ENCODE results near the gene RAB40B.

RAB40B gene

DNA sequence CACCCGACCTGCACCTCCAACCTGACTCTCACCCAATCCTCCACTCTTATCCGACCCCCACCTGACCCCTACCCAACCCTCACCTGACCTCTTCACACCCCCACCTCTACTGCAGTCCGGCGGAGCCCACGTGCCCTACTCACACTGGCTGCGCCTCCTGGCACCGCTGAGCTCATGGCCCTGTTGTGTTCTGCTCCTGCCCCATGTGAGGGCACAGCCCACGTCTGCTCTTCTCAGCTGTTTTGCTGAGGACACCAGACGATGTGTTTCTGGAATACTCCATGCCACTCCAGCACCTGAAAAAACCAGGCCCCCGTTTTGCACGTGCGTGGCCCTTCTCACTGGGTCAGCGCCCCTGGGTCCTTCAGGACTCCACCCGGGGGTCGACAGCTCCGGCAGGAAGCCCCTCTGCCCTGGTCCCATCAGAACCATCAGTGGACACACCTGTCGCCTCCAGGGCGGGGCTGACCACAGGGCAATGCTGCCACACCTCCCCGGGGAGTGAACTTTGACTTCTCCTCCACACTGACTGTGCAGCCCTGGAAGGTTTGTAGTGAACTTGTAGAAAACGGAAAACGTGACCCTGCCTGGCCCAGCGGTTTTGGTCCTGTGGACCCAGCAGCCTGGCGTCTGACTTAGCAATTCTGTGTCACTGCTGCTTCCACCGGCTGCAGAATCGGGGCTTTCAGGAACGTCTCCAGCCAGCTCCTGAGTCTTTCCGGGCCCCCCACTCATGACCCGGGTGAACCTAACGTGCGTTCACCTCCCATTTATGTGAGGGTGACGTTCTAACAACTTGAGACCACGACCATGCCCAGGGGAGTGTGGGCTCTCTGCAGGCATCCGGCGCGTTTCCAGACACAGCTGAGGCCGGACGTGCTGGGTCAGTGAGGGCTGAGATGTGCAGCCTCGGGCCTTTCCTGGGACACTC lies 5.7 kb upstream of the RAB40B start:
- no peaks in the 10 kb centered on the region for H3K9me3 ChIP-seq
- no peak for DNase-seq (ENCODE audit: low spot score in 2 of 2)
- no peaks in the 10 kb centered on the region for H3K36me3 ChIP-seq (replicated peaks)
- no peak overlapping the region for H3K4me3 ChIP-seq
- H3K4me1 ChIP-seq: no peaks in the 10 kb centered on the region
- no peaks in the 10 kb centered on the region for H3K27me3 ChIP-seq (ENCODE audit: low read depth)
- in situ Hi-C loops (cut with MboI; ENCODE audit: low sequenced_read_pairs): no loop called here

DNA sequence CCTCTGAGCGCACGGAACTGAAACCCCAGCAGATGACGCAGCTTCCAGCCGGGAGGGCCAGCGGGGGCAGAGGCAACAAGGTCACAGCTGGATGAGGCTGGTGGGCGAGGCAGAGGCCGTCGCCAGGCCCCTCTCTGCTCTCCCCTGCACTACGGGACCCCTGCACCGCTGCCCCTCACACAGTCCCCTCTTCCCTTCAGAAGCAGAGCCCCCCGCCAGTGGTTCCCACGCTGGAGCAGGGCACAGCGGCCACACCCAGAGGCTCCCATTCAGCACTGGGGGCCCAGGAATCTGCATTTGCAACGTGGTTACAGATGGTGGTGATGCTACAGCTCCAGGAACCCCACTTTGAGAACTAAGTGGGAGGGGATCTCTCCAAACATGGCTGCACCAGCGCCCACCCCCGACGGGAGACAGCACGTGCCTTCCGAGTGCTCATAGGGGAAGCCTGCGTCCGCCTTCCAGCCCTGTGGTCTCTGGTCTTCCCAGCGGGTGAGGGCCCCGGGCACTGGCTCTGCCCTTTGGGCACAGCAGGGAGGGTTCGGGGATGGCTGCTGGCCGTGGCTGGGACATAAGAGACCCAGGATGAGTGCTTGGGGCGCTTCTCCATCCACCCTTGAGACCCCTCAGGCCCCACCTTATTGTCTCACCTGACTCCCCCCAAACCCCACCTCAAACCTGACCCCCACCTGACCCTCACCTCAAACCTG lies 4.7 kb upstream of the RAB40B start:
- in situ Hi-C loops (cut with MboI; ENCODE audit: low sequenced_read_pairs): no loop called here

GRCh38 chr17:82702231-82702927 lies 3.9 kb upstream of the RAB40B start:
- no peak for DNase-seq (ENCODE audit: low spot score in 2 of 2)
- Histone ChIP-seq H3K36me3 (replicated peaks) (no peaks in the 10 kb centered on the region), H3K4me1 (no peaks in the 10 kb centered on the region), H3K9me3 (no peaks in the 10 kb centered on the region), H3K27me3 (ENCODE audit: low read depth) (no peaks in the 10 kb centered on the region), H3K4me3 (no peak overlapping the region)
- in situ Hi-C loops (cut with MboI; ENCODE audit: low sequenced_read_pairs): no loop called here

More for the DNA sequence above, 4.7 kb upstream of the RAB40B start:
- Histone ChIP-seq H3K27me3 (ENCODE audit: low read depth) (no peaks in the 10 kb centered on the region), H3K4me1 (no peaks in the 10 kb centered on the region), H3K9me3 (no peaks in the 10 kb centered on the region), H3K4me3 (no peak overlapping the region), H3K36me3 (replicated peaks) (no peaks in the 10 kb centered on the region)
- DNase-seq (ENCODE audit: low spot score in 2 of 2): no peak

GRCh38 chr17:82699551-82699950 lies 1.1 kb upstream of the RAB40B start:
- Histone ChIP-seq H3K27me3 (ENCODE audit: low read depth) (no peaks in the 10 kb centered on the region), H3K4me1 (no peaks in the 10 kb centered on the region), H3K36me3 (replicated peaks) (no peaks in the 10 kb centered on the region), H3K9me3 (peaks cover 4% of the 10 kb centered on the region), H3K4me3 (no peak overlapping the region)
- in situ Hi-C loops (cut with MboI; ENCODE audit: low sequenced_read_pairs): no loop called here
- DNase-seq (ENCODE audit: low spot score in 2 of 2): no peak

- peaks cover 5% of the 10 kb centered on the region for H3K9me3 ChIP-seq
- H3K4me3 ChIP-seq: peak overlapping the region; percentile 55
- in situ Hi-C loops (cut with MboI; ENCODE audit: low sequenced_read_pairs): no loop called here
- H3K36me3 ChIP-seq (replicated peaks): no peaks in the 10 kb centered on the region
- no peak for DNase-seq (ENCODE audit: low spot score in 2 of 2)
- H3K27me3 ChIP-seq (ENCODE audit: low read depth): no peaks in the 10 kb centered on the region
- H3K4me1 ChIP-seq: no peaks in the 10 kb centered on the region
These were observed 510 bp upstream of the RAB40B start for GRCh38 chr17:82698974-82699442.

DNA sequence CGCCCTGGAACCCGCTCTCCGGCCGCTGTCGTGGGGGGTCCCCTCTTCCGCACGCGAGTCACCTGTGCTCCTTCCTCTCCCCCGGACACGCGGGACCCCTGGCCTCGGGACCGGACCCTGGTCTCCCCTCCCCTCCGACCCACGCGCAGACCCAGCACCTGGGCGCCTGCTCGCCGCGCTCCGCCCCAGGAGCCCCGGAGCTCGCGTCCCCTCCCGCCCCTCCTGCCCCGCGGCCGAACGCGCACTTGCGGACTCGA lies 762 bp downstream of the RAB40B start:
- Histone ChIP-seq H3K4me3 (peak overlapping the region; percentile 46), H3K36me3 (replicated peaks) (no peaks in the 10 kb centered on the region), H3K4me1 (no peaks in the 10 kb centered on the region), H3K27me3 (ENCODE audit: low read depth) (no peaks in the 10 kb centered on the region), H3K9me3 (peaks cover 5% of the 10 kb centered on the region)
- in situ Hi-C loops (cut with MboI; ENCODE audit: low sequenced_read_pairs): no loop called here
- no peak for DNase-seq (ENCODE audit: low spot score in 2 of 2)

DNA sequence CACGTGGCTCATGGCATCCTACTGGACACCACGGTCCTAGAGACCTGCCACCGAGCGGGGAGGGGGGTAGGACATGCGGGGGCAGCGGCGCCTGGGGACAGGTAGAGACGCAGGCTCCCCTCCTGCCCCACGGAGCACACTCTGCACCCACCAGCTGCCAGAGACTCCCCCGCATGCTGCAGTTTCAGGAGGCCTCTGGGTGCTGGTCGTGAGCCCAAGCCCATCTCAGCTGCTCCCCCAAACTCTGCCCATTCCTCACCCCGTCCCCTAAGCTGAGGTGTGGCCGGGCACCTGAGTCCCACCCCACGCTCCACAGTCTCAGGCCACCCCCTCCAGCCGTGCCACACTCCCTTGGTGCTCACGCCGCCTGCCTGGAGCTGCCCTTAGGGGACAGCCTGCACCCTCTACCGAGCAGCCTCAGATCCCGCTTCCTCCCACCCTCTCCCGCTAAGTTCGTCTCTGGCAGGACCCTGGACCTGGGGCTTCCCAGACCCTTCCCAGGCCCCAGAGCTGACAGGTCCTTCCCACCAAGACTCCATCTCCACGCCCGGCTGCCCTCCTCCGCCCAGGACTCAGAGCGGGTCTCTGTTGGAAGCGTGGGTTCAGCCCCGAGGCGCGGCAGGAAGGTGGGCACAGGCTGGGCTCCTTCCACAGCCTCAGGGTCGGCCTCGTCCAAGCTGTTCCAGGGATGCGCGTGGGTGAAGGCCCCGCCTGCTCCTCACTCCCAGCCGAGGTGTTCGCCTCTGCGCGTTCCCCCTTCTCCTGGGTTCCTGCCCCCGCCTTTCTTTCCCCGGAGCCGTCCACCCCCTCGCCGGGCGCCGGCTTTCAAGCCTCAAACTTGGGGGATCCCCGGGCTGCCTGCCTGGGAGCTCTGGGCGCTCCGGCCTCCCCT lies 1.3 kb downstream of the RAB40B start:
- Histone ChIP-seq H3K9me3 (peaks cover 5% of the 10 kb centered on the region), H3K27me3 (ENCODE audit: low read depth) (no peaks in the 10 kb centered on the region), H3K36me3 (replicated peaks) (no peaks in the 10 kb centered on the region), H3K4me3 (peak overlapping the region; percentile 46), H3K4me1 (no peaks in the 10 kb centered on the region)
- peak in 1 of 2 experiments; percentile 31 for DNase-seq (ENCODE audit: low spot score in 2 of 2)
- in situ Hi-C loops (cut with MboI; ENCODE audit: low sequenced_read_pairs): no loop called here

GRCh38 chr17:82696259-82696658 lies 2.2 kb downstream of the RAB40B start:
- Histone ChIP-seq H3K36me3 (replicated peaks) (no peaks in the 10 kb centered on the region), H3K4me1 (peaks cover 5% of the 10 kb centered on the region), H3K27me3 (ENCODE audit: low read depth) (no peaks in the 10 kb centered on the region), H3K4me3 (no peak overlapping the region), H3K9me3 (peaks cover 5% of the 10 kb centered on the region)
- in situ Hi-C loops (cut with MboI; ENCODE audit: low sequenced_read_pairs): no loop called here
- no peak for DNase-seq (ENCODE audit: low spot score in 2 of 2)

DNA sequence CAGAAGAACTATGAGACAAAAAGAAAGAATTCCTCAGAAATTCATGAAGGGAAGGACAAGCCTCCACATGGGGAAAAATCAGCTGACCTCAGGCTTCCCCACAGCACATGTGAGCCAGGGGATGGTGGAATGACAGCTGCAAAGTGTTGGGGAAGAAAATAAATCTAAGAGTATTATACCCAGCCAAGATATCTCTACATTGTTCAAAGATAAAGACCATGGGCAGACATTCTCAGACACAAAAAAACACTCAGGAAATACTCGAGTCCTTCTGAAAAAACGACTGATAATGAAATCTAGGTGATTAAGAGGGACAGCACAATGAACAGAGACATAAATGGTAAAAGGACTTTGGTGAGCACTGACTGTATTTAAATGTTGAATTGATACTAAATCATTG lies 3.9 kb downstream of the RAB40B start:
- in situ Hi-C loops (cut with MboI; ENCODE audit: low sequenced_read_pairs): no loop called here
- DNase-seq (ENCODE audit: low spot score in 2 of 2): no peak
- H3K27me3 ChIP-seq (ENCODE audit: low read depth): no peaks in the 10 kb centered on the region
- H3K4me1 ChIP-seq: peaks cover 7% of the 10 kb centered on the region
- no peaks in the 10 kb centered on the region for H3K36me3 ChIP-seq (replicated peaks)
- peaks cover 5% of the 10 kb centered on the region for H3K9me3 ChIP-seq
- no peak overlapping the region for H3K4me3 ChIP-seq

- Histone ChIP-seq H3K4me1 (peaks cover 7% of the 10 kb centered on the region), H3K4me3 (no peak overlapping the region), H3K36me3 (replicated peaks) (no peaks in the 10 kb centered on the region), H3K9me3 (peaks cover 5% of the 10 kb centered on the region), H3K27me3 (ENCODE audit: low read depth) (no peaks in the 10 kb centered on the region)
- in situ Hi-C loops (cut with MboI; ENCODE audit: low sequenced_read_pairs): no loop called here
- DNase-seq (ENCODE audit: low spot score in 2 of 2): no peak
These were observed 5.2 kb downstream of the RAB40B start for GRCh38 chr17:82693168-82693867.

DNA sequence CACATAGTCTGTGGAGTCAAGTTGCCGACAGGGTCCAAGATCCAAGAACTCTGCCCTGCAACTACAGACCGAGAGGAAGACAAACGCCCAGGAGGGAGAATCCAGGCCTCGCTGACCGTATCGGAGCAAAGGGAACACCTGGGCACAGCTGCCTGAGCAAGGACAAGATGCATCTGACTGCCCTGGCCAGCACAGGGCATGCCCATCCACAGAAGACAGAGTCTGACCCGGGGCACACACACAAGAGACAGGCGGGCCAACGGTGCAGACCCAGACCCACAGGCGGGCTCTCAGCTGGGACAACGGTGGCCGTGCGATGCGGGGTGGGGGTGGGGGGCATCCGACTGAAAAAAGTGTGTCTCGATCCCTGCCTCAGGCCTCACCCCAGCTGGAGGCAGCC lies 6.2 kb downstream of the RAB40B start:
- in situ Hi-C loops (cut with MboI; ENCODE audit: low sequenced_read_pairs): no loop called here
- peaks cover 7% of the 10 kb centered on the region for H3K4me1 ChIP-seq
- H3K36me3 ChIP-seq (replicated peaks): no peaks in the 10 kb centered on the region
- peaks cover 5% of the 10 kb centered on the region for H3K9me3 ChIP-seq
- no peak for DNase-seq (ENCODE audit: low spot score in 2 of 2)
- no peak overlapping the region for H3K4me3 ChIP-seq
- H3K27me3 ChIP-seq (ENCODE audit: low read depth): no peaks in the 10 kb centered on the region

- no peak for DNase-seq (ENCODE audit: low spot score in 2 of 2)
- H3K9me3 ChIP-seq: peaks cover 5% of the 10 kb centered on the region
- H3K27me3 ChIP-seq (ENCODE audit: low read depth): no peaks in the 10 kb centered on the region
- in situ Hi-C loops (cut with MboI; ENCODE audit: low sequenced_read_pairs): no loop called here
- H3K4me3 ChIP-seq: no peak overlapping the region
- H3K4me1 ChIP-seq: peaks cover 7% of the 10 kb centered on the region
- H3K36me3 ChIP-seq (replicated peaks): no peaks in the 10 kb centered on the region
These were observed 6.8 kb downstream of the RAB40B start for GRCh38 chr17:82691714-82692113.
